ENCODE data around the gene DPYSL4.
A peak's percentile ranks its signal among the peaks of the same experiment; 100 is the strongest.

Gene DPYSL4

GRCh38 chr10:132231656-132232022 lies 44.9 kb downstream of the DPYSL4 start:
- H3K4me1 ChIP-seq = peaks cover 0 to 4% (median 0%) of the 10 kb centered on the region in 4 donors
- no peaks in the 10 kb centered on the region for H3K36me3 ChIP-seq
- no peak overlapping the region for H3K27ac ChIP-seq
- TF ChIP-seq CTCF (IDR thresholded peaks at IDR 0.05) = no peak
- H3K27me3 ChIP-seq = no peaks in the 10 kb centered on the region
- intact Hi-C loops (cut with DNase I; ENCODE audit: low total_unique reads) = no loop called here
- H3K9me3 ChIP-seq = no peaks in the 10 kb centered on the region
- no peak overlapping the region for H3K4me3 ChIP-seq
- no peak for DNase-seq

GRCh38 chr10:132232023-132232951 lies 45.5 kb downstream of the DPYSL4 start:
- Histone ChIP-seq H3K9me3 (no peaks in the 10 kb centered on the region), H3K27me3 (peaks cover 0 to under 1% of the 10 kb centered on the region in 2 donors), H3K4me3 (no peak overlapping the region), H3K27ac (no peak overlapping the region), H3K4me1 (peaks cover 0 to 4% (median 0%) of the 10 kb centered on the region in 4 donors), H3K36me3 (no peaks in the 10 kb centered on the region)
- intact Hi-C loops (cut with DNase I; ENCODE audit: low total_unique reads) = no loop called here
- TF ChIP-seq CTCF (IDR thresholded peaks at IDR 0.05) = no peak
- peak in 1 of 2 donors; percentile 48 for DNase-seq

GRCh38 chr10:132232981-132233380 lies 46.2 kb downstream of the DPYSL4 start:
- Histone ChIP-seq H3K36me3 (no peaks in the 10 kb centered on the region), H3K4me1 (peaks cover 0 to 4% (median 0%) of the 10 kb centered on the region in 4 donors), H3K4me3 (no peak overlapping the region), H3K9me3 (no peaks in the 10 kb centered on the region), H3K27ac (no peak overlapping the region), H3K27me3 (peaks cover 0 to 7% of the 10 kb centered on the region in 2 donors)
- intact Hi-C loops (cut with DNase I; ENCODE audit: low total_unique reads) = no loop called here
- DNase-seq = no peak
- no peak for TF ChIP-seq CTCF (IDR thresholded peaks at IDR 0.05)

GRCh38 chr10:132233501-132234085 lies 46.8 kb downstream of the DPYSL4 start:
- no peak overlapping the region for H3K27ac ChIP-seq
- H3K27me3 ChIP-seq = peaks cover 0 to 13% of the 10 kb centered on the region in 2 donors
- H3K36me3 ChIP-seq = no peaks in the 10 kb centered on the region
- H3K9me3 ChIP-seq = no peaks in the 10 kb centered on the region
- intact Hi-C loops (cut with DNase I; ENCODE audit: low total_unique reads) = no loop called here
- no peak for TF ChIP-seq CTCF (IDR thresholded peaks at IDR 0.05)
- H3K4me3 ChIP-seq = no peak overlapping the region
- DNase-seq = no peak
- H3K4me1 ChIP-seq = peaks cover 0 to 4% (median 0%) of the 10 kb centered on the region in 4 donors

- no peak for TF ChIP-seq CTCF (IDR thresholded peaks at IDR 0.05)
- H3K27me3 ChIP-seq = peaks cover 0 to 13% of the 10 kb centered on the region in 2 donors
- intact Hi-C loops (cut with DNase I; ENCODE audit: low total_unique reads) = no loop called here
- H3K4me3 ChIP-seq = no peak overlapping the region
- H3K9me3 ChIP-seq = no peaks in the 10 kb centered on the region
- H3K4me1 ChIP-seq = peaks cover 0 to 4% (median 0%) of the 10 kb centered on the region in 4 donors
- no peak for DNase-seq
- no peaks in the 10 kb centered on the region for H3K36me3 ChIP-seq
- H3K27ac ChIP-seq = no peak overlapping the region
Measured at GRCh38 chr10:132234860-132235259, 48.1 kb downstream of the DPYSL4 start.
